ENCODE data around the gene COPS9.

- TF ChIP-seq POLR2AphosphoS5 (IDR thresholded peaks at IDR 0.05; ENCODE audit: low read depth, low read length) (no peak), REST (IDR thresholded peaks at IDR 0.05; ENCODE audit: insufficient read depth in 1 of 2, low read depth in 2 of 2, low read length in 2 of 2) (no peak), TAF1 (IDR thresholded peaks at IDR 0.05; ENCODE audit: borderline replicate concordance, insufficient read depth, low read length) (no peak), SIN3A (IDR thresholded peaks at IDR 0.05; ENCODE audit: borderline replicate concordance, insufficient read depth, low read length) (no peak), FOXP2 (optimal IDR thresholded peaks at IDR 0.05; ENCODE audit: borderline replicate concordance, extremely low read depth, extremely low read length, insufficient read depth) (no peak)
Observed at GRCh38 chr2:240166761-240167587, 30.9 kb upstream of the COPS9 start.
